ENCODE measurements around the gene HARBI1. TPM values are rescaled to one million over a fixed set of nuclear protein-coding genes. Genes with fewer than 3 reads are reported as not detected.

HARBI1 gene
- total and polyA plus RNA-seq, 2 donors (not counting 3 experiments of a cell fraction or from before 2014, with no cell fraction given): 2.7 to 4.7 TPM

DNA sequence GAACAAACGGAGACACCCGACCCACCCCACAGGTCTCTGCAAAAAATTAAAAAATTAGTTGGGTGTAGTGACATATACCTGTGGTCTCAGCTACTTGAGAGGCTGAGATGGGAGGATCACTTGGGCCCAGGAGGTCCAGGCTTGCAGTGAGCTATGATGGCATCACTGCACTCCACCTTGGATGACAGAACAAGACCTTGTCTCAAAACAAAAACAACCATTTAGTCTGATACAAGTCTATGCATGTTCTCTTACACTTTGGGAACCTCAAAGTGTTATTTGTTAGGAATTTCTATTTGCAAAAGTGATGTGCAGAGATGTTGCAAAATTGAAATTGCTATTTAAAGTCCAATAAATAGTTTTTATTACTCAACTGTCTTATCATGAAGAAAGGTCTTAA, 14.6 kb upstream of the HARBI1 start:
- POLR2A ChIA-PET: no interaction called here
- FAIRE-seq: no peak
- H3K79me2 ChIP-seq (ENCODE audit: control insufficient read depth, insufficient read depth, low read length): no peaks in the 10 kb centered on the region
- DNase-seq (ENCODE audit: low read depth, low spot score): no peak
- no peaks in the 10 kb centered on the region for H3K9me3 ChIP-seq (replicated peaks; ENCODE audit: control insufficient read depth, insufficient read depth, low read length)
- dilution Hi-C loops (cut with MboI; ENCODE audit: extremely low pct_ligation_motif_present, low sequenced_read_pairs): no loop called here
- no peak overlapping the region for H3K9ac ChIP-seq (replicated peaks; ENCODE audit: extremely low read depth, insufficient read depth, low read length)
- H2AFZ ChIP-seq (ENCODE audit: low read depth, low read length): no peak overlapping the region
- no peaks in the 10 kb centered on the region for H3K9me1 ChIP-seq (replicated peaks; ENCODE audit: control insufficient read depth, extremely low read depth, insufficient read depth, low read length)
- TF ChIP-seq, protein P1, sequence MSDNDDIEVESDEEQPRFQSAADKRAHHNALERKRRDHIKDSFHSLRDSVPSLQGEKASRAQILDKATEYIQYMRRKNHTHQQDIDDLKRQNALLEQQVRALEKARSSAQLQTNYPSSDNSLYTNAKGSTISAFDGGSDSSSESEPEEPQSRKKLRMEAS (IDR thresholded peaks at IDR 0.05; ENCODE audit: insufficient read depth, insufficient read length): no peak
- no peak for TF ChIP-seq POLR2AphosphoS5 (IDR thresholded peaks at IDR 0.05; ENCODE audit: insufficient read depth, low read depth, low read length)
- TF ChIP-seq MYC (IDR thresholded peaks at IDR 0.05; ENCODE audit: low read depth, low read length): no peak
- H3K36me3 ChIP-seq (ENCODE audit: control insufficient read depth in 2 of 2, extremely low read depth in 1 of 2, insufficient read depth in 2 of 2, low read length in 2 of 2): peaks cover 4 to 8% of the 10 kb centered on the region in 2 experiments
- CTCF ChIA-PET: interaction anchor here (0.8 kb wide), 1 partner anchor 13 kb away, joined by 3 read pairs; no protein-coding TSS in a partner anchor
- H3K4me2 ChIP-seq (ENCODE audit: insufficient read depth, low read length): no peak overlapping the region
- no peaks in the 10 kb centered on the region for H3K4me1 ChIP-seq (ENCODE audit: control insufficient read depth, extremely low read depth, insufficient read depth, low read length)
- H4K20me1 ChIP-seq (replicated peaks; ENCODE audit: control insufficient read depth, extremely low read depth, insufficient read depth, low read length): no peaks in the 10 kb centered on the region
- no peaks in the 10 kb centered on the region for H3K27me3 ChIP-seq (ENCODE audit: control insufficient read depth in 2 of 2, insufficient read depth in 2 of 2, low read length in 2 of 2)
- no peak overlapping the region for H3K27ac ChIP-seq (ENCODE audit: insufficient read depth, low read depth, low read length)
- no TSS peak for BruUV-seq (replicated peaks)
- intact Hi-C loops (cut with micrococcal nuclease): no loop called here
- no peak overlapping the region for H3K4me3 ChIP-seq (replicated peaks in 1 of 3; ENCODE audit: insufficient read depth in 1 of 3, low read depth in 1 of 3, low read length in 3 of 3)

DNA sequence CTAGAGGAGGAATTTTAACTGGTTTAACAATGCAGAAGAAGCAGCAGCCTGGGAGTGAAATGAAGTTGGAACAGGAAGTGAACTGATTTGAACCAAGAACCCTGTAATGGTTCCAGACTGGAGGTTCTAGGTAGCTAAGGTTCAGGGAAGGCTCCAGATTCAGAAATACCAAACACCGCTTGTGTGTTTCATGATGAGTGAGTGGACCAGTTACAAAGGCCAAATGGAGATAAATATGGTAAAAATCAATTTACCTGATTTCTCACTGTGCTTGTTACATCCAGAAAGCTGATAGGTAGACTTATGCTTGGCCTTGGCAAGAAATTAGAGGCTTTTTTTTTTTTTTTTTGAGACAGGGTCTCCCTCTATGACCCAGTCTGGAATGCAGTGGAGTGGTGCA, 13.2 kb upstream of the HARBI1 start:
- peaks cover 3% of the 10 kb centered on the region for H3K79me2 ChIP-seq (ENCODE audit: control insufficient read depth, insufficient read depth, low read length)
- no peak overlapping the region for H3K4me3 ChIP-seq (replicated peaks in 1 of 3; ENCODE audit: insufficient read depth in 1 of 3, low read depth in 1 of 3, low read length in 3 of 3)
- no peak overlapping the region for H3K9ac ChIP-seq (replicated peaks; ENCODE audit: extremely low read depth, insufficient read depth, low read length)
- dilution Hi-C loops (cut with MboI; ENCODE audit: extremely low pct_ligation_motif_present, low sequenced_read_pairs) (no loop called here), intact Hi-C loops (cut with micrococcal nuclease) (no loop called here)
- no peaks in the 10 kb centered on the region for H3K9me1 ChIP-seq (replicated peaks; ENCODE audit: control insufficient read depth, extremely low read depth, insufficient read depth, low read length)
- H3K27ac ChIP-seq (ENCODE audit: insufficient read depth, low read depth, low read length): no peak overlapping the region
- CTCF ChIA-PET: interaction anchor here (0.6 to 1.3 kb wide), 3 partner anchors 12 to 159 kb away, joined by 3 to 4 read pairs (median 3); no protein-coding TSS in a partner anchor
- H3K9me3 ChIP-seq (replicated peaks; ENCODE audit: control insufficient read depth, insufficient read depth, low read length): no peaks in the 10 kb centered on the region
- FAIRE-seq (no peak), DNase-seq (ENCODE audit: low read depth, low spot score) (no peak)
- H3K27me3 ChIP-seq (ENCODE audit: control insufficient read depth in 2 of 2, insufficient read depth in 2 of 2, low read length in 2 of 2): no peaks in the 10 kb centered on the region
- H4K20me1 ChIP-seq (replicated peaks; ENCODE audit: control insufficient read depth, extremely low read depth, insufficient read depth, low read length): no peaks in the 10 kb centered on the region
- TF ChIP-seq, protein P1 (IDR thresholded peaks at IDR 0.05; ENCODE audit: insufficient read depth, insufficient read length): no peak
- TF ChIP-seq JUN (IDR thresholded peaks at IDR 0.05; ENCODE audit: borderline replicate concordance, insufficient read depth, insufficient read length, low read depth): no peak
- no peak for TF ChIP-seq GATA2 (IDR thresholded peaks at IDR 0.05; ENCODE audit: insufficient read depth, insufficient read length, low read depth, low read length)
- TF ChIP-seq FOS (IDR thresholded peaks at IDR 0.05; ENCODE audit: borderline replicate concordance, insufficient read depth, low read length): no peak
- TF ChIP-seq, protein P2, sequence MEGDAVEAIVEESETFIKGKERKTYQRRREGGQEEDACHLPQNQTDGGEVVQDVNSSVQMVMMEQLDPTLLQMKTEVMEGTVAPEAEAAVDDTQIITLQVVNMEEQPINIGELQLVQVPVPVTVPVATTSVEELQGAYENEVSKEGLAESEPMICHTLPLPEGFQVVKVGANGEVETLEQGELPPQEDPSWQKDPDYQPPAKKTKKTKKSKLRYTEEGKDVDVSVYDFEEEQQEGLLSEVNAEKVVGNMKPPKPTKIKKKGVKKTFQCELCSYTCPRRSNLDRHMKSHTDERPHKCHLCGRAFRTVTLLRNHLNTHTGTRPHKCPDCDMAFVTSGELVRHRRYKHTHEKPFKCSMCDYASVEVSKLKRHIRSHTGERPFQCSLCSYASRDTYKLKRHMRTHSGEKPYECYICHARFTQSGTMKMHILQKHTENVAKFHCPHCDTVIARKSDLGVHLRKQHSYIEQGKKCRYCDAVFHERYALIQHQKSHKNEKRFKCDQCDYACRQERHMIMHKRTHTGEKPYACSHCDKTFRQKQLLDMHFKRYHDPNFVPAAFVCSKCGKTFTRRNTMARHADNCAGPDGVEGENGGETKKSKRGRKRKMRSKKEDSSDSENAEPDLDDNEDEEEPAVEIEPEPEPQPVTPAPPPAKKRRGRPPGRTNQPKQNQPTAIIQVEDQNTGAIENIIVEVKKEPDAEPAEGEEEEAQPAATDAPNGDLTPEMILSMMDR (IDR thresholded peaks at IDR 0.05; ENCODE audit: extremely low read depth in 1 of 2, insufficient read depth in 1 of 2, low read depth in 1 of 2, low read length in 2 of 2): no peak
- no peak for TF ChIP-seq EZH2 (IDR thresholded peaks at IDR 0.05; ENCODE audit: borderline replicate concordance, low read depth, low read length, severe bottlenecking)
- no peak for TF ChIP-seq MYC (IDR thresholded peaks at IDR 0.05; ENCODE audit: low read depth, low read length)
- TF ChIP-seq POLR2A (IDR thresholded peaks at IDR 0.05; ENCODE audit: low read depth, low read length): no peak
- no peak for TF ChIP-seq POLR2AphosphoS5 (IDR thresholded peaks at IDR 0.05; ENCODE audit: insufficient read depth, low read depth, low read length)
- no peak overlapping the region for H3K4me2 ChIP-seq (ENCODE audit: insufficient read depth, low read length)
- no TSS peak for BruUV-seq (replicated peaks)
- POLR2A ChIA-PET: no interaction called here
- peaks cover 6 to 8% of the 10 kb centered on the region in 2 experiments for H3K36me3 ChIP-seq (ENCODE audit: control insufficient read depth in 2 of 2, extremely low read depth in 1 of 2, insufficient read depth in 2 of 2, low read length in 2 of 2)
- no peaks in the 10 kb centered on the region for H3K4me1 ChIP-seq (ENCODE audit: control insufficient read depth, extremely low read depth, insufficient read depth, low read length)
- H2AFZ ChIP-seq (ENCODE audit: low read depth, low read length): no peak overlapping the region
